T-cell (primary cell): ENCODE data around the gene STK25. TPM values are rescaled to one million over a fixed set of nuclear protein-coding genes. Genes with fewer than 3 reads are reported as not detected.

ENCODE experiments used
- ATAC-seq, 4 experiments: fragments of 200-7000 bp in 3 of 4; fragments of 150-1000 bp in 1 of 4; cut with Tn5 transposase; replicated peaks in 1 of 4; 1 replicate in 3 of 4; 2 replicates in 1 of 4; pipeline ENCODE4 v1.10.0; 2021; ENCODE audit warnings: moderate library complexity in 3 of 4, mild to moderate bottlenecking in 2 of 4, moderate number of reproducible peaks in 1 of 4
- CTCF ChIA-PET, 2 donors: fragments of 300-600 bp; sonication (Branson Sonifier 250); formaldehyde crosslinking; loops; one replicate each; lab custom pipeline; 2022; ENCODE audit warnings: antibody characterized with exemption in 2 of 2; lab: Charles Lee
- POLR2A ChIA-PET, 2 donors: fragments of 300-600 bp; sonication (Branson Sonifier 250); formaldehyde crosslinking; loops; one replicate each; lab custom pipeline; 2022; ENCODE audit warnings: antibody characterized with exemption in 2 of 2; lab: Charles Lee
- DNase-seq, 35 experiments: peaks; one replicate each; pipeline versions ENCODE4 v3.0.0 to v3.0.0-alpha.2; 2013 to 2023
- H3K27ac ChIP-seq: one replicate; pipeline ENCODE4 v1.5.1; 2013; ENCODE audit warnings: low read length
- H3K27me3 ChIP-seq, 2 experiments: replicated peaks in 1 of 2; 1 replicate in 1 of 2; 2 replicates in 1 of 2; pipeline versions ENCODE4 v1.6.1 to v1.7.0; 2013; ENCODE audit warnings: low read length in 1 of 2, mixed read lengths in 1 of 2; ENCODE audit not compliant: control insufficient read depth in 2 of 2, insufficient read depth in 2 of 2; ENCODE audit errors: extremely low read depth in 1 of 2
- H3K36me3 ChIP-seq, 2 donors: 1 replicate in 1 of 2; 2 replicates in 1 of 2; pipeline versions ENCODE4 v1.6.1 to v1.7.0; 2013; ENCODE audit warnings: low read length in 1 of 2; ENCODE audit not compliant: control insufficient read depth in 2 of 2, insufficient read depth in 1 of 2; ENCODE audit errors: extremely low read depth in 1 of 2
- H3K4me1 ChIP-seq, 2 experiments: 1 replicate in 1 of 2; 2 replicates in 1 of 2; pipeline versions ENCODE4 v1.6.1 to v1.7.0; 2013; ENCODE audit warnings: low read length in 2 of 2, mixed read lengths in 1 of 2; ENCODE audit not compliant: insufficient read depth in 2 of 2, control insufficient read depth in 1 of 2; ENCODE audit errors: extremely low read depth in 1 of 2
- H3K4me3 ChIP-seq, 2 donors: 1 replicate in 1 of 2; 2 replicates in 1 of 2; pipeline versions ENCODE4 v1.5.1 to v1.7.0; 2013; ENCODE audit warnings: mild to moderate bottlenecking in 2 of 2, low read length in 1 of 2, moderate library complexity in 1 of 2; ENCODE audit not compliant: control insufficient read depth in 1 of 2; ENCODE audit errors: extremely low read depth in 1 of 2
- H3K9me3 ChIP-seq: 2 replicates; pipeline ENCODE4 v1.7.0; 2013
- H3K27ac Mint-ChIP-seq, 2 donors: one replicate each; pipeline ENCODE4 v1.8.0; 2020 to 2021; ENCODE audit warnings: mild to moderate bottlenecking in 2 of 2, mixed read lengths in 2 of 2
- H3K27me3 Mint-ChIP-seq, 2 donors: one replicate each; pipeline ENCODE4 v1.8.0; 2021 to 2022; ENCODE audit warnings: mixed read lengths in 2 of 2
- H3K36me3 Mint-ChIP-seq: one replicate; pipeline ENCODE4 v1.8.0; 2021; ENCODE audit warnings: mixed read lengths
- H3K4me1 Mint-ChIP-seq, 3 donors: one replicate each; pipeline ENCODE4 v1.8.0; 2020 to 2022; ENCODE audit warnings: mixed read lengths in 3 of 3, mild to moderate bottlenecking in 1 of 3
- H3K4me3 Mint-ChIP-seq, 3 donors: one replicate each; pipeline ENCODE4 v1.8.0; 2020 to 2022; ENCODE audit warnings: mild to moderate bottlenecking in 3 of 3, mixed read lengths in 3 of 3, moderate library complexity in 3 of 3
- H3K9me3 Mint-ChIP-seq, 3 donors: one replicate each; pipeline ENCODE4 v1.8.0; 2020 to 2022; ENCODE audit warnings: mixed read lengths in 3 of 3
- WGBS: methylation state at CpG from one replicate; pipeline ENCODE4 v1.1.5; 2013; ENCODE audit warnings: missing lambda C conversion rate; ENCODE audit not compliant: insufficient coverage; 5-methylcytosine and 5-hydroxymethylcytosine counted together
- total RNA-seq, 35 experiments: library from RNA in 6 of 35; stranded (reverse) in 6 of 35; fragments of 120-200 nt in 1 of 35; gene quantifications; one replicate each; pipeline versions ENCODE4 v1.2.1 to v1.2.4 and lab custom pipeline; 2013 to 2026

Gene STK25
- total RNA-seq, 5 donors from 2014 or later (not counting 1 experiment from before 2014, with no cell fraction given), result 113 to 199 (median 193) TPM

DNA sequence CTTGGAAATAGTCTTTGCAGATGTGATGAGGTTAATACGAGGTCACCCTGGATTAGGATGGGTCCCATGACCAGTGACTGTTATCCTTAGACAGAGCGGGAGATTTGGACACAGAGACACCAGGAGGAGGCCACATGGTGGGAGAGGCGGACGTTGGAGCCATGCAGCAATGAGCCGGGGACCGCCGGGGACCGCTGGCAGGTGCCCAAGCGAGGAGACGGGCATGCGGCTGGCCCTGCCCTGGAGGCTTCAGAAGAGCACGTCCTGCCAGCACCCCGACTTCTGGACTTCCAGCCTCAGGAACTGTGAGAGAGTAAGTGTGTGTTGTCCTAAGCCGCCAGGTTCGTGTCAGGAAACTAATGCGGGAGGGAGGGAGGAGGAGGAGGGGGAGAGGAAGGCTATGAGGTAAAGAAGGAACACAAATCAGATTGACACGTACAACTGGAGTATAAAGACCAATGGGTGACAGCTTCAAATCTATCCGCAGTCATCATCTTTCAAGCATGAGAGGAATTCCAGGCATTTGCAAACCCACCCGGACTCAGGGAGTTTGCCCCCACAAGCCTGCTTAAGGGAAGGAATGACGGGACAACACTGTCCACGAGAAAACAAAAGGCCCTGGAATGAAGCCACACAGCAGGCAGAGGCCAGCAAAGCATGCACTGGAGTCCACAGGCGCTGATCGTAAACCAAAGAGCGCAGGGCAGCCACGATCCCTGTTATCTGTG is 38.6 kb upstream of the STK25 start:
- no peaks in the 10 kb centered on the region for H3K36me3 Mint-ChIP-seq
- ChIA-PET POLR2A (no interaction called here), CTCF (no interaction called here)
- no peak overlapping the region for H3K27ac Mint-ChIP-seq
- no peaks in the 10 kb centered on the region for H3K4me1 Mint-ChIP-seq
- 50% methylated on average over 20 of the region's 25 CpGs for WGBS
- no peaks in the 10 kb centered on the region for H3K9me3 Mint-ChIP-seq
- no peak overlapping the region for H3K4me3 Mint-ChIP-seq
- Histone ChIP-seq H3K4me1 (no peaks in the 10 kb centered on the region), H3K27me3 (peaks cover 12 to 85% of the 10 kb centered on the region in 2 experiments), H3K36me3 (no peaks in the 10 kb centered on the region), H3K9me3 (no peaks in the 10 kb centered on the region), H3K27ac (no peak overlapping the region), H3K4me3 (no peak overlapping the region)
- ATAC-seq (no peak), DNase-seq (no peak)
- H3K27me3 Mint-ChIP-seq, result peaks cover 15 to 43% of the 10 kb centered on the region in 2 donors

DNA sequence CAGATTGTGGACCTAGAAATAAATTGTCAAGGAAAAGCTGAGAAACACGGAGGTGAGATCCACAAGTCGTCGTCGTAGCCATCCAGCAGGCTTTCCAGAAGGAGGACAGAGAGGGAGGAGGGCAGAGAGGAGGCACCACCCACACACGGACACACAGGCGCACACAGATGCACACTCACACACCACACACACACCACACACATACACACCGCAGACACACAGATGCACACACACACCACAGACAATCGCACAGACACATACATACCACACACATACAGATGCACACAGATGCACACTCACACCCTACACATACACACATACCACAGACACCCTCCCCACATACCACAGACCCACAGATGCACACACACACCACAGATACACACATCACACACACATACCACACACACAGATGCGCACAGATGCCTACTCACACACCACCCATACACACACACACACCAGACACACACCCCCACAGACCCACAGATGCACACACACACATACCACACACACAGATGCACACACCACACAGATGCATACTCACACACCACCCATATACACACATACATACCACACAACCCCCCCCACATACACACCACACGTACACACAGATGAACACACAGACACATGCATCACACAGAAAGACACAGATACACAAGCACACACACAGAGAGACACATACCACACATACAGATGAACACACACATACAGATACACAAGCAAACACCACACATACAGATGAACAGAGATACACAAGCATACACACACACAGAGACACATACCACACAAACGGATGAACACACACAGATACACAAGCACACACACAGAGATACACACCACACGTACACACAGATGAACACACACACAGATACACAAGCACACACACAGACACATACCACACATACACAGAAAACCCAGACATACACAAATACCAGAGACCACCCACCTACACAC is 37.4 kb upstream of the STK25 start:
- Histone ChIP-seq H3K4me3 (no peak overlapping the region), H3K27ac (no peak overlapping the region), H3K27me3 (peaks cover 12 to 82% of the 10 kb centered on the region in 2 experiments), H3K9me3 (no peaks in the 10 kb centered on the region), H3K36me3 (no peaks in the 10 kb centered on the region), H3K4me1 (peaks cover 0 to 9% of the 10 kb centered on the region in 2 experiments)
- H3K27ac Mint-ChIP-seq, result no peak overlapping the region
- H3K27me3 Mint-ChIP-seq, result peaks cover 8 to 36% of the 10 kb centered on the region in 2 donors
- ChIA-PET CTCF (no interaction called here), POLR2A (no interaction called here)
- H3K4me3 Mint-ChIP-seq, result no peak overlapping the region
- peaks cover 0 to under 1% (median 0%) of the 10 kb centered on the region in 3 donors for H3K4me1 Mint-ChIP-seq
- ATAC-seq (no peak), DNase-seq (no peak)
- no peaks in the 10 kb centered on the region for H3K9me3 Mint-ChIP-seq
- no peaks in the 10 kb centered on the region for H3K36me3 Mint-ChIP-seq
- WGBS, result 83% methylated on average over 7 of the region's 12 CpGs

DNA sequence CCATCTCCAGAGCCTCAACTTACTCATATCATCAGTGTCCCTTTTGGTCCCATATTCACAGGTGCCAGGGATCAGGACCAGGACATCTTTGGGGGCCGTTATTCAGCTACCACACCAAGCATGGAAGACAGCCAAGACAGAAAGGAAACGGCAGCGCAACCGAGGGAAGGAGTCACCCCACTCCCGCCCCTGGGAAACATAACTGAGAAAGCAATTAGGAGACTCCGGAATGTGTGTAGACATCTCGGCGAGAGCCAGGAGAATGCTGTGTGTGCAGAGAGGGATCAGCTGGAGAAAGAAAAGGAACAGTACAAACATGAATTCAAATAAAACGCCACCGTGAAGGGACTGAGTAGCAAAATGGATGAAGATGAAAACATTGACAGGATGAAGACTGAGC is 36.7 kb upstream of the STK25 start:
- DNase-seq (no peak), ATAC-seq (no peak)
- CTCF ChIA-PET, result no interaction called here
- WGBS, result 87% methylated on average over 8 of the region's 10 CpGs
- POLR2A ChIA-PET, result no interaction called here
- H3K27ac ChIP-seq, result no peak overlapping the region
- H3K4me1 ChIP-seq, result peaks cover 0 to 14% of the 10 kb centered on the region in 2 experiments
- Mint-ChIP-seq H3K27ac (no peak overlapping the region), H3K27me3 (peaks cover 11 to 40% of the 10 kb centered on the region in 2 donors), H3K4me3 (no peak overlapping the region), H3K4me1 (peaks cover 0 to 4% (median 3%) of the 10 kb centered on the region in 3 donors), H3K9me3 (no peaks in the 10 kb centered on the region), H3K36me3 (no peaks in the 10 kb centered on the region)
- H3K27me3 ChIP-seq, result peaks cover 12 to 82% of the 10 kb centered on the region in 2 experiments
- no peaks in the 10 kb centered on the region for H3K9me3 ChIP-seq
- H3K36me3 ChIP-seq, result no peaks in the 10 kb centered on the region
- no peak overlapping the region for H3K4me3 ChIP-seq

DNA sequence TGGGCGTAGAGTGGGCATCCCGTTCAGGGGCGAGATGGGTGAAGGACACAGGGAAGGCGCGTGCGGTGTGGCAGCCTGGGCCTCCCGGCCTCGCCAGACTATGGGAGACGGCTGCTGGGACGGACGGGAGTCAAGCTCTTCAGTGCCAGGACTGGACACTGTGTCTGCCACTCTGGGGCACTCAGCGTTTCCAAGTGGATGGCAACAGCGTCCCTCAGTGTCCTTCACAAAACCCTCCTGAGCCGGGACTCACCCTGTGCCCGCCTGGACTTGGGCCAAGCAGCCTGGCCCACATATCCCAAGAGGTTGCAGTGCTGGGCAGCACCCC is 33.9 kb upstream of the STK25 start:
- 85% methylated on average over 14 of the region's 15 CpGs for WGBS
- Mint-ChIP-seq H3K36me3 (no peaks in the 10 kb centered on the region), H3K9me3 (no peaks in the 10 kb centered on the region), H3K4me3 (peak overlapping the region in 1 of 3 donors; percentile 26), H3K4me1 (peaks cover 0 to 4% (median 3%) of the 10 kb centered on the region in 3 donors), H3K27ac (no peak overlapping the region), H3K27me3 (peaks cover 12 to 32% of the 10 kb centered on the region in 2 donors)
- Histone ChIP-seq H3K27ac (no peak overlapping the region), H3K27me3 (peaks cover 12 to 77% of the 10 kb centered on the region in 2 experiments), H3K4me1 (peaks cover 0 to 14% of the 10 kb centered on the region in 2 experiments), H3K36me3 (no peaks in the 10 kb centered on the region), H3K4me3 (no peak overlapping the region), H3K9me3 (no peaks in the 10 kb centered on the region)
- ATAC-seq (no peak), DNase-seq (no peak)
- ChIA-PET CTCF (no interaction called here), POLR2A (no interaction called here)

DNA sequence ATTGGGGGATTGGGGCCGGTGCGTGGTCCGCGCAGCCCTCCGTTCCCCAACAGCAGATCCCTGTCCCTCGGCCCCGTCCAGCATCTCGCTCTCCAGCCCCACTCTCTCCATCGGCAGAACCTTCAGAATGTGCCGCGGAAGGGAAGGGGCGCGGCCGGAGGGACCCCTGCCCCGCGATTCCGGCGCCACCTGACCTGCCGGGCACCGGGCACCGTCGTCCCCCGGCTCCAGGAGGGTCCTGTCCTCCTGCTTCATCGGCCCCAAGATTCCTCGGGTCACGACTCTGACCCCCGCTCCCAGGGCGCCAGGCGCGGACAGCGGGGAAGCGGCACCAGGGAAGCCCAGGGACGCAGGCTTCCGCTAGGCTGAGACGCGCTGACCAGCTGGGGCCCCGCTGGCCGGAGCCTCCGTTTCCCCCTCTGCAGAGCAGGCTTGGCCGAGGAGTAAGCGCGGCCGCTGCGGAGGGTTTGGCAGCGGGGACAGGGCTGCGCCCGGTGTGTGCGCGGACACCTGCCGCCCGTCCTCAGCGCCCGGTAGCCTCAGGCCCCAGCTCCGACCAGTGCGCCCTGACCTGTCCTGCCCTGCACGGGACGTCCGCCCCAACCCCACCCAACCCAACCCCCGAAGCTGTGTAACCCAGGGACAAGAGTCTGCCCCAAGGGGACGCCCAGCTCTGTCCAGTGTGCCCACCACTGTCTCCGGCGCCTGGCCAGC is 33.3 kb upstream of the STK25 start:
- H3K9me3 Mint-ChIP-seq, result no peaks in the 10 kb centered on the region
- Histone ChIP-seq H3K36me3 (no peaks in the 10 kb centered on the region), H3K27me3 (peaks cover 12 to 76% of the 10 kb centered on the region in 2 experiments), H3K27ac (no peak overlapping the region), H3K4me3 (peak overlapping the region in 1 of 2 donors; percentile 41), H3K4me1 (peaks cover 0 to 14% of the 10 kb centered on the region in 2 experiments), H3K9me3 (no peaks in the 10 kb centered on the region)
- H3K4me3 Mint-ChIP-seq, result peak overlapping the region in 1 of 3 donors; percentile 26
- no peak overlapping the region for H3K27ac Mint-ChIP-seq
- ChIA-PET CTCF (no interaction called here), POLR2A (no interaction called here)
- peaks cover 12 to 32% of the 10 kb centered on the region in 2 donors for H3K27me3 Mint-ChIP-seq
- 30% methylated on average over 51 of the region's 62 CpGs for WGBS
- H3K36me3 Mint-ChIP-seq, result no peaks in the 10 kb centered on the region
- DNase-seq (no peak), ATAC-seq (peak in 1 of 4 experiments; percentile 18)
- peaks cover 0 to 4% (median 3%) of the 10 kb centered on the region in 3 donors for H3K4me1 Mint-ChIP-seq
